AG10803 (cell line): Measurements from ENCODE around the gene ARHGAP22.

Source experiments
- DNase-seq: peaks from one replicate; pipeline ENCODE4 v3.0.0; 2010; ENCODE audit warnings: low read depth
- H3K4me3 ChIP-seq: 2 replicates; pipeline ENCODE4 v1.5.1; 2011; ENCODE audit warnings: mild to moderate bottlenecking, low read length, control low read depth
- CTCF ChIP-seq: conservative IDR thresholded peaks from 2 replicates; pipeline ENCODE4 v1.5.1; 2011; ENCODE audit warnings: mild to moderate bottlenecking, low read length, control low read depth, inconsistent platforms

Gene ARHGAP22

GRCh38 chr10:48580236-48580635 lies 24.6 kb downstream of the ARHGAP22 start:
- TF ChIP-seq CTCF, result no peak
- no peak for DNase-seq
- no peak overlapping the region for H3K4me3 ChIP-seq

- H3K4me3 ChIP-seq, result no peak overlapping the region
- TF ChIP-seq CTCF, result no peak
- peak; percentile 51 for DNase-seq
Observed at GRCh38 chr10:48579251-48579960, 25.5 kb downstream of the ARHGAP22 start.

GRCh38 chr10:48577158-48577557 lies 27.7 kb downstream of the ARHGAP22 start:
- DNase-seq, result no peak
- H3K4me3 ChIP-seq, result no peak overlapping the region
- no peak for TF ChIP-seq CTCF

- TF ChIP-seq CTCF, result no peak
- no peak overlapping the region for H3K4me3 ChIP-seq
Observed at GRCh38 chr10:48576501-48576900, 28.4 kb downstream of the ARHGAP22 start.

GRCh38 chr10:48575901-48576300 lies 29.0 kb downstream of the ARHGAP22 start:
- no peak for TF ChIP-seq CTCF
- DNase-seq, result no peak
- no peak overlapping the region for H3K4me3 ChIP-seq

More at GRCh38 chr10:48576501-48576900, 28.4 kb downstream of the ARHGAP22 start:
- DNase-seq, result no peak

- no peak overlapping the region for H3K4me3 ChIP-seq
- no peak for TF ChIP-seq CTCF
- DNase-seq, result no peak
Observed at GRCh38 chr10:48574817-48575380, 30.0 kb downstream of the ARHGAP22 start.

- no peak for TF ChIP-seq CTCF
Observed at GRCh38 chr10:48574322-48574796, 30.5 kb downstream of the ARHGAP22 start.

More at GRCh38 chr10:48574322-48574796, 30.5 kb downstream of the ARHGAP22 start:
- no peak for DNase-seq
- no peak overlapping the region for H3K4me3 ChIP-seq
